Forelimb muscle (tissue), 1 donor: ENCODE measurements around the gene BMAL1. TPM values are rescaled to one million over a fixed set of nuclear protein-coding genes. Genes with fewer than 3 reads are reported as not detected.
A peak's percentile ranks its signal among the peaks of the same experiment; 100 is the strongest.

Source experiments
- DNase-seq: peaks from one replicate; pipeline ENCODE4 v3.0.0-alpha.2; 2013; ENCODE audit warnings: low read depth
- polyA plus RNA-seq: library from polyadenylated mRNA; unstranded; fragments of 120-200 nt; gene quantifications from one replicate; pipeline ENCODE4 v1.2.1, GENCODE V29; 2013; ENCODE audit not compliant: insufficient read length

The BMAL1 gene
- polyA plus RNA-seq, 1 donor = 12.1 TPM

DNA sequence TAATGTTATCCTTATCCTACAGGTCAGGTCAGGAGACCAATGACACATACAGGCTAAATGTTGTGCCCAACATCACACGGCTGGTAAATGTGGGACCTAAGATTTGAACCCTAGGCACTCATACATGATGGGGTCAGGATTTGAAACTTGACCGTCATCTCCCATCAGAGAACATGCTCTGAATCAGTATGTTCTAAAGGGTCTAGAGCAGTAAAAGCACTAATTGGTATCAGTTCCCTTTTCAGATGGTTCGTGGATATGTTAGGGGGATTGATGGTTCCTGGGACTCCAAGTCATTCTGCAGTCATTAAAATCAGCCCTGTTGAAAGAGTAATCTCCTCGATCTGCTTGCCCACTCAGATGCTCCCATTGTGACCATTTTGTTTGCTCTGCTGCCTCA is 65.5 kb downstream of the BMAL1 start:
- no peak for DNase-seq

DNA sequence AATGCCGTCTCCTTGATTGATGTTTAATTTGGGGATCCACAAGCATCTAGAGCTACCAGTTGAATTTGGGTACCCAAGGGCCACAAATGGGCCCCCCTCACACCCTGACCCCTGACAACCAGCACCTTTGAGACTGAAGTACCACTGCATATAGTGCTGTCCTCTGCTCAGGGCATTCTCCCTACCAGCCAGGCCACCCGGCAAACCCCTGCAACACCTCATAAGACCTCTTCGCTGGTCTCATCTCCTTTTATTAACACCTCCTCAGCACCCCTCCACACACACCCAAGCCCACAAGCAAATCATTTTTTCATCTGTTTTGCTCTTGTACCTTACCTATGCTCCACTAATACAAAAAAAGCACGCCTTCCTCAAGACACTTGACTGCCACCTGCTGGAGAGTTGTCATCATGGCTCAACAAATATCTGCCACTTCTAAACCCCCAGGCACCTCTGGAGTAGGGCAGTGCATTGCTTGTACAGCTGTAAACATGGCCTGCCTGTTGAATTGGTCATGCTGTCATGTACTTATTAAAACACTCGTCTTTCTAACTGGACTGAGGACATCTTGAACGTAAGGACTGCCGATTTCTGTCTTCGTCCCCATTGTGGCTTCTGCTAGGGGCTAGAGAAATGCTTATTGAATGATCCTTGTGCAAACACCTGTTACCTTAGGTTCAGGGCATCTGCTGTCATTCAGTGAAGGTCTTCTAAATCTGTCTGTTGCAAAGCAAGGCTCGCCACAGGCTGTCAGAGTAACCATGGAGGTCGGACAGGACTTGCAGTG is 66.5 kb downstream of the BMAL1 start:
- peak; percentile 45 for DNase-seq

DNA sequence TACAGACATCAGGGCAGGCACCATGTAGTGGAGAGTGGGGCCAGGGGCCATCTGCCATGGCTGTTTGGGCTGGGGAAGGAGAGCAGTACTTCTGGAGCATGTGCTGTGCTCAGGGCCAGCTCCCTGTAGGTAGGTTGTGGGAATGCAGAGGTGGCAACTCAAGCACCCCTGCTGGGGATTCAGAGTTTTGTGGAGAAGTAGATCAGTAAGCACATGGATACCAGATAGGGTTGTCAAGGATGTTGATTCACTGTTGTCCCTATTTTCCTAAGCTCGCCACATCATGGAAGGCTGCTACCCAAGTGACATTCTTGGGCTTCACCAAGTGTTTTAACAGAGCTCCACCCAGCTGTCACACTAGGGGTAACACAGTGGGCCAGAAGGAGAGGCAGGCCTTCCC is 67.2 kb downstream of the BMAL1 start:
- DNase-seq = no peak

DNA sequence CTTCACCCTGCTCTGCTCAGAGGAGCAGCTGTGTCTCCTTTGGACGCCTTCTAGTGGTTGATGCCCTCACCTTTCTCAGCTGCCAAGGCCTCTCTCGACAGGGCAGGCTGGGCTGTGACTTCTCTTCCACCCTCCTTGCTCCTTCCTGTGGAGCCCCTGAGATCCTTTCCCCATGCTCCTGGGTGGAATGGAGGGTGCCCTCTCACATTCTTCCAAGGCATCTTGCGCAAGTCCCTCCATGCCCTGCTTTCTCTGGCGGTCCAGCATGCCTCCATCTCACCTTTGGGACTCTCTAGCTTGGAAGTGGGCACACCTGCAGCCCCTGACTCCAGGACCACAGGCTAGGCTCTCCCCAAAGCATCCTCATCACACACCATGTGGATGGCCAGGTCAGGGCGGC is 68.9 kb downstream of the BMAL1 start:
- DNase-seq = no peak

DNA sequence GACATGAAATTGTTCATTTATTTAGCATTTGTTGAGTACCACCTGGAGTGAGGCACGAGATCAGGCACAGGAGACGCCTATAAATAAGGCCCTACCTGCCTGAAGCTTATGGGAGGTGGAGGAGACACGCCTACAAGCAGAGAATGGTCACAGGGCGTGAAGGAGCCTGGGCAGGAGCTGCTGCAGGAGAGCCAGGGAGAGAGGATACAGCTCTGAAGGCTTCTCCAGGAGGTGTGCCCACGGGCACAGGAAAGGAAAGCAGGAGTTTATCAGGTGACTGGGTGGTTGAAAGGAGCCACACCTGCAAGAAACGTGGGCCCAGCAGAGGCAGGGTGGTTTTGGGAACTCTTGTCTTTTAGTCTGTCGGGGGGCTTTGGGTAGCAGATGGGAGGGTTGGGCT is 70.3 kb downstream of the BMAL1 start:
- no peak for DNase-seq

DNA sequence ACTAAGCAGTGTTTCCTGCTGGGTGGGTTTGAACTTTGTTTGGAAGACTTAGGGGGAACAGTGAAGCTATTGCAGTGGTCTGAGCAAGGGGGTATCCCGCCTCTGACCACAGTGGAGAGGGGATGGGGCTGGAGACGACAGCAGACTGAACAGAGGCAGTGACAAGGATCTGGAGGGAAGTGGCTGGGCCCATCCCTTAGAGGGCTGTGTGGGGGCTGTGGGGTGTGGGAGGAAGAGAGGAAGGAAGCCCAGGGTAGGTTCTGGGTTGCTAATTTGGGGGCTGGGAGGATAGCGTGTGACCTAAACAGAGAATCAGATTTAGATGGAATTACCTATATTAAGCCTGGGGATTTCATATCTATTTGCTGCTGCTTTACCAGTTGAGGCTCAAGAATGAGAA is 70.7 kb downstream of the BMAL1 start:
- DNase-seq = no peak

DNA sequence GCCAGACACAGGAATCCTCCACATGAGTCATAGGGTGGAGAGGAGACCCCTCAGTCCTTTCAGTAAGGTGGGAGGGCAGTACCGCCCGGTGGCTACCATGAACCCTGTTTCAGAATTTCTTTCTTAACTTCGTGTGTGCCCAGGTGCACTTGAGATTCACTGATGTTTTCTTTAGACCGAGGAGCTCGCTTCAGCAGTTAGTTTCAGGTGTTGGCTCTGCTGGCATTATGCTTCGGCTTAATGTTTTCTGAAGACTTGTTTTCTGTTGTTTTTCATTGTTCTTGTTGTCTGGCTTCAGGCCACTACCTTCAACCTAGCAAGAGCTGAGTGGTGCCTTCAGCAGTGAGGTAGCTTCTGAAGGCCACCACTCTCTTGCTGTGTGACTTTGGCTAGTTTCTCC is 71.5 kb downstream of the BMAL1 start:
- DNase-seq = no peak

DNA sequence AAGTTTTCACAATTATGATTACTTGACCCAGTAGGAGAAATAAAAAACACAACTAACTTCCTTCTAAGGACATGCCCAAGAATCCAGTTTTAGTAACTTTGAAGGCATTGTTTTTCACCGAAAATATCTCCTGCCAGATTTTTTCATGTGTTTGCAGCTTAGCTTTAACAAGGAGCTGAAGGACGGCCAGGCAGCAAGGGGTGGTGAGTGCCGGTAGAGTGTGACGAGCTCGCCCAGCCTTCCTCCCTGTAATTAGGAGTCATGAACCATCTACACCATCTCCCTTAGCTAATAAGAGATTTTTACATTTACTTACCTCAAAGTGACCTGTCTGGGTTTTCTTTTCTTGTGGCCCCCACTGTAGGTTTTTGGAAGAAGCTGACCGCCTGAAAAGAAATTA is 72.0 kb downstream of the BMAL1 start:
- no peak for DNase-seq

DNA sequence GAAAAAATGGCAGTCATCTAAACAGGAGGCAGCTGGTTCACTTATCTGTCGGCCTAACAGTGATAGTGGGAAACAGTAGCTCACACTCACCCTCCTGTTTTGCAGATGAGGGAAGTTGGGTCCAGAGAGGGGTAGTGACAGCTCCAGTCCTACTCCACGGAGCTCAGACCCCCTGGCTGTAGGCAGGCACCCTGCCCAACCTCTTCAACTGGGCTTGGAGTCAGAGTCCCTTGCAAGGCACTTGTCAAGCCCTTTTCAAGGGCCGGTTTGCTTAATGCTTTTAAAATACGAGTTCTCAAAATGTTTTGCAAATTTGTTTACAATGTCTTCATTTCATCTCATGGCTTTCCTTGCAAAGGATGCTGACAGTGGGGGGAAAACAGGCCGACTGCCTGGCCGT is 75.1 kb downstream of the BMAL1 start:
- DNase-seq = no peak

DNA sequence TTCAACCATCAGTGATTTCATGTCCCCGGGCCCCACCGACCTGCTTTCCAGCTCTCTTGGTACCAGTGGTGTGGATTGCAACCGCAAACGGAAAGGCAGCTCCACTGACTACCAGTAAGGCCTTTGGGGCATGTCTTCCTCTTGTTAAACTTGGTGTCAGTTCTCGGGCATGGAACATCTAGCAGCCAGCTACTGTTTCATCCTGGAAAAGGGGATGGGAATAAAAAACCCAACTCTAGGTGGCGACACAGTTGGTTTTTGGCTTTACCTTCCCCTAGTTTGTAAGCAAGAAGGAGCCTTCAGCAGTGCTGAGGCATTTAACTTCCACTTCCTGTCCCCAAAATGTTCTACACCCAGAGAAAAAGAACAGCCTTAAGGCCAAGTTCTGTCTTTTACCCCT is 76.7 kb downstream of the BMAL1 start:
- DNase-seq = no peak

DNA sequence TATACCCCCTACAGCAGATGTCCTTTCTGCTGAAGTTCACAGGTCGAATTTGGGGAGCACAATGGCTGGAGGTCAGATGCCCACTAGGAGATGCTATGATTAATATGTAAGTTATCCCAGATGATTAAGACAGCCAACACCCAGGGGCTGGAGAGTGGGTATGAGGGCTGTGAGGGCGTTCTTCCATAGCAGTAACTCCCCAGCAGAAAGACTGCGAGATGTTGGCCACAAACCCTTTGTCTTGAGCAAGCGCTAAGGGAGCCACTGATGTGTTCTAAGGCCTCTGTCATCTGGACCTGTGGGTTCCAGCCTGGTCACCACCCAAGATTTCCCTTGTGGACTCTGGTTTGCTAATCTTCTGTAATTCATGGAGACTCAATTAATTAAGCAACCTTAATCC is 77.6 kb downstream of the BMAL1 start:
- DNase-seq = no peak

DNA sequence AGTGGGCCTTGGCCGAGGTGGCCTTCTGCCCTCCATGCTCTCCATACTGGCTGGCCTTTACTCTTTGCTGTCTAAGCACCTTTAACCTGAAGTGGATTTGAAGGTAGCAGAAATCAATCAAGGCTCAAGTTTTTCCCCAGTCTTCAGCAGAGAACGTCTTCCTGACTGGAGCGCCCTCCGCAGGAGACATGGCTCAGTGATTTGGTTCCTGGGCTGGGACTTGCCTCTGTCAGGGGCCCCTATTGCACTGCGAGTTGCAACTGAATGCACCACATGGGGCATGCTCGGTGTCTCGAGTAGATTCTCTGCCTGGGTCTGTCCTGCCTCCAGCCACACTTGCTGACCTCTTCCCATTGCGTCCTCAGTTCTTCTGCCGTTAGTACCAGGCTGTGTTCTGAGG is 79.6 kb downstream of the BMAL1 start:
- no peak for DNase-seq

DNA sequence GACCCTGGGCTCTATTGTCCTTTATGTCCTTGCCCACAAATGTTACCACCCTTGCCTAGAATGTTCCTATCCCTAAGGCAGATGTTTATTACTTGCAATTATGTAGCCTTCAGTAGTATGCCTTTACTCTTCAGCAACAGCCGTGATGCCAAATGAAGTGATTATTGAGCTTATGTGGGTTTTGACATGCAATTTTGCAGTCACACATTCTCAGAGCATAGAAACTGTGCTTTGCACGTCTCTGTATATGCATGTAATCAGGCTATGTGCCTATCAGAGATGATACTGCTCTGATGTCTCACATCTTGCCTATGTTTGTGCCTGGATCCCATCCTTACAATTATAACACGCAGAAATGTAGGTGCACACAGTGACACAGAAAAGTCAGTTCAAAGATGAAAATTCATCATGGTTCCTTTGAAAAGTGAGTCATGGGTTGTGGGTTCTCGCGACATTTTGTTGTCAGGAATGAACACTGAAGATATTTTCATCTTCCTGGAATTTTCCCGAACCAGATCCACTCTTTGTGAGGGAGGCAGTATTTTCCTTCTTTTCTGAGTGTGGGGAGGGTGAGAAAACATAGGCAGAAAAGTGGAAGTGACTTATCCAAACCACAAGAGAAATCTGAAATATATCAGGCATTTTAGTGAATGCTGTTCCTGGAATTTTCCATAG is 81.1 kb downstream of the BMAL1 start:
- DNase-seq = no peak

DNA sequence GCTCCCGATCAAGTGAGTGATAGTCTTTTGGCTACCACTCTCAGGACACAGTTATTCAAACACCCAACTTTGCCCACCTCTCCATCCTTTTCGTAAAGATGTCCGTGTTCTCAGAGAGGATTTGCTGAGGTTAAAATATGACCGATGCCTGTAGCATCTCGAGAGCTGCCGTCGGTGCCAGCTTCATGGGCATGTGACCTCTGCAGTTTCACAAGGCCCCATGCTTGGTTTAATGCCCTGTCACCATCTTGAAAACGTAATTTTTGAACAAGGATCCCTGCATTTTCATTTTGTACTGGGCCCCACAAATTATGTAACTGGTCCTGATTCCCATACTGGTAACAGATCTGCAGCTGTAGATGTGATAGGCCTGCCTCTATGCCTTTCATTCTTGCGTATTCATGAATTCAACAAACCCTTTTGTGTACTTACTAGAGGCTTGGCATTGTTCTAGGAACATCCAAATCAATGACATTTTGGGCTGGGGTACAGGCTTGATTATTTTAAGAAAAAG is 85.1 kb downstream of the BMAL1 start:
- DNase-seq = no peak

DNA sequence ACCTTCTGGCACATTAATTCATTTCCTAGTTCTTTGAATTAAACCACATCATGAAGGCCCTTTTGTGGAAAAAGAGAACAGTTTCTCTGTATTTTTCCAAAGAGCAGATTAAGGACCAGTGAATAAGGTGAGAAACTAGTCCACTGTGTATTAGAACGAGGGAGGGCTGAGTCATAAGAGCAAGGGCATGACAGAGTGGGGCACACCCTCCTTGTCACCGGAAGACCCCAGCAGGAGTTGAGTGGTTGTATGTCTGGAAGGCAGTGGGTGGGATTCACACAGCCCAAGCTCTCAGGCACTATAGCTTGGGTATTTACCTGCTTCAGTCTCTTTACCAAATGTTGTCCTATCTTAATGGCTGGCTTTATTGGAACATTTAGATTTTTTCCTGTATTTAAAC is 86.8 kb downstream of the BMAL1 start:
- DNase-seq = no peak

DNA sequence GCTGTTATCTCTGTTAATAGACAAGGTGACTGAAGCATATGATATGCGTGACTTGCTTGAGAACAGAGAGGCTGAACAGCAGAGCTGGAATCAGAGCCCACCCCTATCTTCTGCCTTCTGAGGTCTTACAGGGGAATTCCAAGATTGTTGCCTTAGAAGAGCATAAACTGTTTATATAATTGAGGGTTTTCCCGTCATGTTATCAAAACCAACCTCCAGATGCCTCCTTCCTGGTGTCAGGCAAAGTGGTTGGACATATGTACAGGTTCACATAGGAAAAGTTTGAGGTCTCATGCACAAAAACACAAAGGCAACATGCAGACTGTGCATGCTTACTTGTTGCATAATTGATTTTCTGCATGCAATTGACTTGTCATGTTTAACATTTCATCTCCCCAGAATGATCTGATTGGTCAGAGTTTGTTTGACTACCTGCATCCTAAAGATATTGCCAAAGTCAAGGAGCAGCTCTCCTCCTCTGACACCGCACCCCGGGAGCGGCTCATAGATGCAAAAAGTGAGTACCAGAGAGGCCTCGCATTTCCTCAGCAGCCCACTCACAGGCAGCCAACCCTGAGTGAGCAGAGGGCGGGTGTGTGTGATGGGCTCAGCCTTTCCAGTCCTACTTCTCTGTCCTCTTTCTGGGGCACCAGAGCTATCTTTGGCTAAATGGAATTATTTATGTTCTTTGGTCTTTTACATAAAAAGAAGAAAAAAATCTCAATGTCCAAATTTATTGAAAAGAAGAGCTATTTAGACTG is 88.9 kb downstream of the BMAL1 start:
- no peak for DNase-seq

DNA sequence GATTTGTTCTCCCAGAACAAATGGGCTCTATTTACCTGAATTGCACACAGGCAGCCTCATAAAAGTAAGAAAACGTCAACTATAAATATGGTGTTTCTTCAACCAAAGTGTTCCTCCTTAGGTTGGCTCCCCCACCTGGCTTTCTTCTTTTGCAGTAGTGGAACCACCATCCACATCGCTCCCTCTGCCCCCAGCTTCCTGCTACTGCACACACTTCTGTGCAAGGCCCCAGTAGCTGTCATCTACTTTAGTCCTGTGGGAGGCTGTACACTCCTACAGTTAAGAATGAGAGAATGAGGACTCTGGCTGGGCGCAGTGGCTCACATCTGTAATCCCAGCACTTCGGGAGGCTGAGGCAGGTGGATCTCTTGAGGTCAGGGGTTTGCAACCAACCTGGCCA is 89.5 kb downstream of the BMAL1 start:
- DNase-seq = no peak

DNA sequence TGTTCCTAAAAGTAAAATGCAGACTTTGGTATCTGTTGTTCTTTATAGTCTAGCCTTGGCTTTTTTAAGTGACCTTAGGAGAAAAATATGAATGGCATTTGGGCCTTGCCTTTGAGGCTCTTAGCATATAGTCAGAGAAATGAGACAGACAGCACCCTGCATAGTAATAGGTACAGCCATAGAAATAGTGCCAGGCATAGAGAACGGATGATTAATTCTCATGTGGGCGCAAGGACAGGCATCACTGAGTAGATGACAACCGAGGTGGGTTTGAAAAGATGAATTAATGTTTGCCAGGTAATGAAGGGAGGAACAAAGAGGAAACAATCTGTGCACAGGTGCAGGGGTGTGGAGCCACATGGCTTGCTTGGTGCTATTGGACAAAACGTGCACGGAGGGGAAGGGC is 90.5 kb downstream of the BMAL1 start:
- DNase-seq = no peak

DNA sequence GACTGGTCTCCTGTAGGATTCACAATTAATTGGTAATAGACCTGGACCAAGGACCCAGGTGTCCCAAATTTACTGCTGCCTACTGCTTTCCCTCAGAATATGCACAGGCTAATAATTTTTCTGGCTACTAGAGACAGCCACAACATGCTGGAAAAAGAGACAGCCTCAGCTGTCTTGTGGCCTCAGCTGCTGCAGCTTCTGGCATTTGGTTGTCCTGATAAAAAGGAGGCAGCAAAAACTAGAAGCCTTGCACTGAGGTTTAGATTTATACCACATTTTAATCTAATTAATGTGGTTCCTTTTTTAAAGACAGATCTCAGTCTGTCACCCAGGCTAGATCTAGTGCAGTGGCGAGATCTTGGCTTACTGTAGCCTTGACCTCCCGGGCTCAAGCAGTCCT is 95.6 kb downstream of the BMAL1 start:
- no peak for DNase-seq

DNA sequence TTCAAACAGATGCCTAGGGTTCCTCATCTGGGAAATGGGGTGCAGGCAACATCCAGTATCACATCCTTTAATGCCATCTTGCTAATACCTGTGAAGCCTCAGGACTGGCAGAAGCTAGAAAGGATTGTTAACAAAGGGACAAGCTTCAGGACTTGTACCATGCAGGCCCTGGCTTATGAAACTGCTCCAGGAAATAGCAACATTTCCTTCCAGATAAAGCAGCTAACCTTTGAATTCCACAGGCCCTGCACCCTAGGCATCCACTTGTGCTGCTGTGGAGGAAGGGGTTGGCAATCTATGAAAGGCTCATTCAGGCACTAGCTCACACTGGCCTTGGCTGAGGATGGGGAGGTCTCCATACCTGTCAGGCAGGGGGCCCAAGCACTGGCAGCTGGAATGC is 98.2 kb downstream of the BMAL1 start:
- no peak for DNase-seq

DNA sequence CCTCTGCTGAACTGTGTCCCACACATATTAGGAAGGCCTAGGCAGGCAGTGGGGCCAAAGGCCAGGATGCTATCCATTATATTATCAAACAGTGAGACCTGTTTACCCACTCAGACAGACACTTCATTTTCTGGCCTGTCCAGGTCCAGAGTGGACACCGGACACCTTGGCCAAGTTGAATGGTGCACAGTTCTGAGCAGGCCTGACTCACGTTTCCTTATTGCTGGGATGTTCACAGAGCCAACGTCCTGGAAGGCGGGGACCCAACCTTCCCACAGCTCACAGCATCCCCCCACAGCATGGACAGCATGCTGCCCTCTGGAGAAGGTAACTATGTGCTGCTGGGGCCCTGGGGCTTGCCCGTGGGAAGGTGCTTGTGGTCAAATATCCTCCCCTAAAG is 98.8 kb downstream of the BMAL1 start:
- no peak for DNase-seq

DNA sequence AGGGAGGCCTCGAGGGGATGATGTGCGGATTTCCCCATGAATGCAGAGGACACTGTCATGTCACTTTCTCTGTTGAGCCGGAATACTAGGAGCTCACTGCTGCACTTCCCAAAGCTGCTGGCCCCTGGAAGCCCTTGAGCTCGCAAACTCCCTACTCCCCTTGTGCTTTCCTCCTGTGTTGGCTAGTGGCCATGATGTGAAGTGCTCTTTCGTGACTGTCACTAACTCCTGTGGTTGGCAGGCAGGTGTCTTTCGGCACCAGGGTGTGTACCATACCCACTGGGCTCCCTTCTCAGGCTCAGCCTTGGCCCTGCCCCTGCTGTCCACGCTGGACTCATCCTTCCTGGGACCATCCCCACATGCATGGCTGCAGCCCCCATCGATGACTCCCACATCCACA is 99.2 kb downstream of the BMAL1 start:
- no peak for DNase-seq

DNA sequence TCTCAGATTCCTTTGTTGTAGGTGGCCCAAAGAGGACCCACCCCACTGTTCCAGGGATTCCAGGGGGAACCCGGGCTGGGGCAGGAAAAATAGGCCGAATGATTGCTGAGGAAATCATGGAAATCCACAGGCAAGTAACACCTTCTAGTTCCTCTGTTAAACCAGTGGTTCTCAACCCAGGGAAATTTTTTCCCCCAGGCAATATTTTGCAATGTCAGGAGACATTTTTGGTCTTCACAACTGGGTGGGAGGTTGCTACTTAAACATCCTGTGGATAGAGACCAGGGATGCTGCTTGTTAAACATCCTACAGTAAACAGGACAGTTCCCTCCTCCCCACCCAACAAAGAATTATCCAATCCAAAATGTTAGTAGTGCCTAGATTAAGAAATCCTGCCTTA is 100.7 kb downstream of the BMAL1 start:
- no peak for DNase-seq
